Ovary (tissue), 9 donors: ENCODE results near the gene BPIFA3. TPM values are rescaled to one million over a fixed set of nuclear protein-coding genes. Genes with fewer than 3 reads are reported as not detected.

Experiments
- DNase-seq, 5 donors: peaks; one replicate each; pipeline ENCODE4 v3.0.0-alpha.2; 2019 to 2020
- H3K27ac ChIP-seq, 2 donors: fragments of 200-600 bp; one replicate each; pipeline versions ENCODE4 v1.5.1 to v1.8.0; 2019 to 2022
- H3K27me3 ChIP-seq: fragments of 200-600 bp; one replicate; pipeline ENCODE4 v1.8.0; 2022
- H3K36me3 ChIP-seq: fragments of 200-600 bp; sonication (generic); one replicate; pipeline ENCODE4 v1.5.1; 2019
- H3K4me1 ChIP-seq: one replicate; pipeline ENCODE4 v1.8.1; 2013; ENCODE audit warnings: mild to moderate bottlenecking, moderate library complexity; ENCODE audit not compliant: insufficient read depth
- H3K4me3 ChIP-seq: fragments of 200-600 bp; sonication (generic); one replicate; pipeline ENCODE4 v1.5.1; 2017
- H3K9me3 ChIP-seq, 2 donors: fragments of 200-600 bp in 1 of 2; sonication (generic) in 1 of 2; one replicate each; pipeline versions ENCODE4 v1.5.1 to v1.8.1; 2013 to 2019; ENCODE audit warnings: mild to moderate bottlenecking in 1 of 2, moderate library complexity in 1 of 2
- CTCF ChIP-seq, 3 donors: fragments of 450-650 bp in 2 of 3; fragments of 200-600 bp in 1 of 3; IDR thresholded peaks; one replicate each; pipeline versions ENCODE4 v1.5.1 to v1.8.0; 2016 to 2022; ENCODE audit warnings: antibody characterized with exemption in 3 of 3, mild to moderate bottlenecking in 1 of 3
- EP300 ChIP-seq: sonication (generic); formaldehyde crosslinking; IDR thresholded peaks from one replicate; pipeline ENCODE4 v1.6.1; 2017; ENCODE audit warnings: antibody characterized with exemption
- POLR2A ChIP-seq: fragments of 450-650 bp; IDR thresholded peaks from one replicate; pipeline ENCODE4 v1.6.1; 2017; ENCODE audit warnings: antibody characterized with exemption, mild to moderate bottlenecking, moderate library complexity
- WGBS, 3 donors: extraction: QIAGEN DNeasy Blood & Tissue Kit in 1 of 3; methylation state at CpG; one replicate each; pipeline versions ENCODE4 v1.1.5 to v1.1.7; 2013 to 2017; 5-methylcytosine and 5-hydroxymethylcytosine counted together
- intact Hi-C, 4 donors: fragments of 100-400 bp; cut with DNase I; formaldehyde crosslinking; loops; one replicate each; pipeline versions ENCODE4 v1.11.0 to v1.15.1; 2022 to 2023
- polyA plus RNA-seq, 2 donors: library from polyadenylated mRNA; stranded (reverse); fragments of 200-250 nt in 1 of 2; fragments of 350-450 nt in 1 of 2; fragmentation: Illumina TruSeq in 1 of 2; extraction: RNeasy Lipid Tissue Mini Kit (QIAGEN cat#74804) in 1 of 2; gene quantifications; one replicate each; pipeline ENCODE4 v1.2.3, GENCODE V29; 2013 to 2014
- total RNA-seq, 7 donors: library from RNA; depleted of rRNA in 2 of 7; stranded (reverse); fragments of >200 nt in 2 of 7; fragmentation: NEBNext Ultra II Directional in 3 of 7; extraction: Animal tissue kit (Norgen Biotek cat#: 25700) in 3 of 7; gene quantifications; one replicate each; pipeline versions ENCODE4 v1.1.0 to v1.2.4, GENCODE V29; 2016 to 2023
- donor health status: DM: no; HTN: no; CAD: no; lungs with moderate emphysema.
- donor health status: DM: no; HTN: no; CAD: no.
- donor health status: Bipolar disorder and iron deficiency.
- donor health status: DM: yes; HTN: yes; CAD: no.
- donor health status: DM: no; HTN: no; CAD: no.
- donor health status: DM: yes; HTN: yes; CAD: no.

Gene BPIFA3
- total and polyA plus RNA-seq, 9 donors: not detected

- no peak overlapping the region for H3K27ac ChIP-seq
- intact Hi-C loops: no loop called here
- no peaks in the 10 kb centered on the region for H3K9me3 ChIP-seq
- WGBS, 3 donors: 3 to 17% (median 4%) methylated on average over 3 of the region's 3 CpGs
- TF ChIP-seq EP300: no peak
- no peak for TF ChIP-seq POLR2A
- no peak for TF ChIP-seq CTCF (IDR thresholded peaks at IDR 0.05)
- H3K27me3 ChIP-seq: no peaks in the 10 kb centered on the region
- H3K36me3 ChIP-seq: no peaks in the 10 kb centered on the region
- H3K4me1 ChIP-seq: no peaks in the 10 kb centered on the region
- DNase-seq: no peak
- no peak overlapping the region for H3K4me3 ChIP-seq
Measured at GRCh38 chr20:33191484-33191883, 25.7 kb upstream of the BPIFA3 start.

- no peak for TF ChIP-seq POLR2A
- no peak for TF ChIP-seq EP300
- no peak for TF ChIP-seq CTCF (IDR thresholded peaks at IDR 0.05)
Measured at GRCh38 chr20:33191955-33192354, 25.2 kb upstream of the BPIFA3 start.

GRCh38 chr20:33192912-33193501, 24.1 kb upstream of the BPIFA3 start:
- DNase-seq: no peak
- TF ChIP-seq POLR2A (no peak), CTCF (IDR thresholded peaks at IDR 0.05) (no peak), EP300 (no peak)
- Histone ChIP-seq H3K27ac (no peak overlapping the region), H3K9me3 (no peaks in the 10 kb centered on the region), H3K4me3 (no peak overlapping the region), H3K36me3 (no peaks in the 10 kb centered on the region), H3K27me3 (no peaks in the 10 kb centered on the region), H3K4me1 (no peaks in the 10 kb centered on the region)
- 62 to 69% (median 66%) methylated on average over 8 of the region's 8 CpGs for WGBS, 3 donors
- intact Hi-C loops: no loop called here

More at GRCh38 chr20:33191955-33192354, 25.2 kb upstream of the BPIFA3 start:
- H3K9me3 ChIP-seq: no peaks in the 10 kb centered on the region
- no peak for DNase-seq
- intact Hi-C loops: no loop called here
- H3K4me1 ChIP-seq: no peaks in the 10 kb centered on the region
- no peaks in the 10 kb centered on the region for H3K27me3 ChIP-seq
- H3K27ac ChIP-seq: no peak overlapping the region
- no peaks in the 10 kb centered on the region for H3K36me3 ChIP-seq
- H3K4me3 ChIP-seq: no peak overlapping the region
- 5 to 49% (median 19%) methylated on average over 1 of the region's 1 CpG for WGBS, 3 donors

GRCh38 chr20:33199026-33199425, 18.1 kb upstream of the BPIFA3 start:
- Histone ChIP-seq H3K4me1 (no peaks in the 10 kb centered on the region), H3K4me3 (no peak overlapping the region), H3K27ac (no peak overlapping the region), H3K9me3 (no peaks in the 10 kb centered on the region), H3K27me3 (no peaks in the 10 kb centered on the region), H3K36me3 (no peaks in the 10 kb centered on the region)
- intact Hi-C loops: no loop called here
- TF ChIP-seq POLR2A (no peak), CTCF (IDR thresholded peaks at IDR 0.05) (no peak), EP300 (no peak)
- WGBS, 3 donors: 76 to 90% (median 81%) methylated on average over 3 of the region's 3 CpGs
- no peak for DNase-seq
